Activated CD4-positive, alpha-beta T cell treated with anti-CD3 and anti-CD28 coated beads, Interleukin-2, amount 50 U/mL, for 1 hour (primary cell): ENCODE measurements around the gene THSD4.
"Not testable (repeated sequence)": the region's sequence is repeated elsewhere in the genome, so short reads cannot be mapped to it uniquely, and the experiment has no call there.

Source experiments
- DNase-seq: peaks from one replicate; pipeline ENCODE4 v3.0.0-alpha.2; 2020

THSD4 gene

DNA sequence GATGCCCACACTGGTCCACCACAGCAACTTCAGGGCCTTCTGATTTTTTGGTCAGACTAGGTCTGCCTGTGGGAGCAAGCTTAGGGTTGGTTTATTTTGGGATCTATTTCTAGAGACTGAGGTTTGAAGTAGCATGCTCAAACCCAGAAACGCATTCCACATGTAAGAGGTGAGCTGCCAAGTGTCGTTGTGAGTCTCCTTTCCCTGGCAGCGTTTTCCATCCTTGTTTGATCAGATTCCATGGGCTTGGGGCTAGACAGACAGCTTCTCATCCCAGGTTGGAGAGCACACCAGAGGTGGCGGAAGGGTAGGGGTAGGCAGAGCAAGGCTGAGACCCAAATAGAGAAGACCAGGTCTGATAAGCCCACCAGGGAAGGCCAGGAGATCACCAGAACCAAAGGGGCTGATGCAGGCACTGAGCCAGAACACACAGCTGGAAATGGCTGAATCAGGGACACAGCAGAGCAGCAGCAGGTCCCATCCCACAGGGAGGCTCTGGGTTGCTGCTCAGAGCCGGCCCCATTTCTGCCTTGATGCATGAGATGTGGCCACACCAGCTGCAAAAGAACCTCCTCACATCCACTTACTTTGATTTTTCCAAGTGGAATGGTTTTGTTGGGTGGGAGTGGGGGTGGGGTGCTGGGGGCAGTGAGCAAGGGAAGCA is 186.8 kb downstream of the THSD4 start:
- DNase-seq, result no peak

DNA sequence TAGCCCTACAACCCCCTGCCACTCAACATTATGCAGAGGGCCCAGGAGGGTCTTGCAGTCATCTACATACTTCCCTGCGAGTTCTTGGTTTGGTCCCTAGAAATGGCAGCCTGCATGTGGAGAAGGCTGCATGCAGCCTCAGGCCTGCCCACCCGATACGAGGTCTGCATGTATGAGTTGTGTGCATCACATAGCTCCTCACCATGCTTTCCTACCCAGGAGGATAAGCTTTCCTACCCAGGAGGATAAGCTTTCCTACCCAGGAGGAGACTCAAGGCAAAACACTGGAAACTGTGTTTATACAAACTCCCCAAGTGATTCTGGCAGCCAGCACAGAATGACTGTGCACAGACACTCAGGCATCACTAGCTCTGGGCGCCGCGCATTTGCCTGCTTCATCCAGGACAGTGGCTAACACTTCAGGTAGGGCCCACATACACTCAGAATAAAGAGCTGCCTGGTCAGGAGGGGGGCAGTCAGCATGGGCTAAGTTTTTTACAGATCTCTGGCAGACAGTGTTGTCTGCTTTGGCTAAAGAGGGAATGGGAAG is 187.7 kb downstream of the THSD4 start:
- no peak for DNase-seq

DNA sequence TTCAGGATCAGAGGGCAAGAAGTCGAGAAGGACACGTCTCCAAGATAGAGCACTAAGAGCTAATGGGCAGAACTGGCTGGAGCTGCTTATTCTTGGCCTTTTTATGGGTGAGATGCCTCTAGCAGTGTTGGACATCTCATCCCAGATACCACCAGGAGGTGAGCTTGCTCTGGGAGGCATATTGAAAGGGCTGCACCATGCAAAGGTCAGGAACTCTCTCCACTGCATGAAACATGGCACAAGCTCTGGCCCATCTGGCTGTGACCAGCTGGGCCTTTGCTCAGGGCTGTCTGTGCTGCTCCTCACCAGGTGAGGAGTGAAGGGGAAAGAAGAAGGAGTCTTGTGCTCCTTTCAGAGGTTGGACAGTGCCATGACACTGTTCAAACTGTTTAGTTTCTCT is 188.7 kb downstream of the THSD4 start:
- no peak for DNase-seq

DNA sequence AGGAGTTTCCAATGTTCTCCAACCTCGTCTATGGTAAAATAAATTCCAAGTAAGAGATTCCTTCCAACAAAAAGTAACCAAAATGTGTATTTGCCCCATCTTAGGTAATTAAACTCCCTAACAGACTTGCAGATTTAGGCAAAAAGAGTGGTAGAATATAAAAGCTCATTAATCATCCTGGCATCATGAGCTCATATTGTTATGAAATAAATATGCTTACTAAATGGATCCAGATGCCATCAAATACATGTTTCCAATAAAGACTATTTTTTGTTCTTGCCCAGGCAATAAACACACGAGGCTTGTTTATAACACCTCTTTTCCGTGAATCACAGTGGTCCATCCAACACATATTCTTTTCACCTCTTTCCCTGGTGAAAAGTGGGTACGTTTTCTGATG is 189.4 kb downstream of the THSD4 start:
- no peak for DNase-seq

DNA sequence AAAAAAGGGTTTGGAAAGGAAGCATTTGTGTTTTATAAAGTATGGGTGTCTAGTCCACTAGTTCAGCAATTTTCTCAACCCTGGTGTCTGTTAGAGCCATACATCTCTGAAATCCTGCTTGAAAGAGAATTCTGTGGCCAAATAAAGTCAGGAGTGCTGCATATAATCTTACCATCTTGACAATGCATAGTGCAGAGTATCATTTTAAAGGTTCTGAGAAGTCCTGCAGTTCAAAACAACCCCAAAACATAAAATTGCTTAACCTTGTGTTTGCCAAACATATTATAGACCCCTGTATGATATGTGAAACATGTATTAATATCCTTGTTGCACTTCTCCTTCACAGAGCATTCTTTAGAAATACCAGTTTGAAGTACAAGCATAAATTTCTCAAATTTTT is 191.3 kb downstream of the THSD4 start:
- no peak for DNase-seq

DNA sequence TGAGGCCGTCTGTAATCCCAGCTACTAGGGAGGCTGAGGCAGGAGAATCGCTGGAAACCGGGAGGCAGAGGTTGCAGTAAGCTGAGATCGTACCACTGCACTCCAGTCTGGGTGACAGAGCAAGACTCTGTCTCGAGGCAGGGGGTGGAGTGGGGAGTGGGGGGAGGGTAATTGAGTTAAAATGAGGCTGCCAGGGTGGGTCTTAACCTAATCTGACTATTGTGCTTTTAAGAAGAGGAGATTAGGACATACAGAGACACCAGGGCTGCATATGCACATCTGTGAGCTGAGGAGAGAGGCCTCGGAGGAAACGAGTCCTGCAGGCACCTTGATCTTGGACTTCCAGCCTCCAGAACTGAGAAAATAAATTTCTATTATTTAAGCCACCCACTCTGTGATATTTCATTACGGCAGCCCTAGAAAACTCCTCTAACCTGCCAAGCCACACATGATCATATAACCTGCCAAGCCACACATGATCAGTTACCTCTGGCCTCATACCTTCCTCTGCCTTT is 197.0 kb downstream of the THSD4 start:
- no peak for DNase-seq

DNA sequence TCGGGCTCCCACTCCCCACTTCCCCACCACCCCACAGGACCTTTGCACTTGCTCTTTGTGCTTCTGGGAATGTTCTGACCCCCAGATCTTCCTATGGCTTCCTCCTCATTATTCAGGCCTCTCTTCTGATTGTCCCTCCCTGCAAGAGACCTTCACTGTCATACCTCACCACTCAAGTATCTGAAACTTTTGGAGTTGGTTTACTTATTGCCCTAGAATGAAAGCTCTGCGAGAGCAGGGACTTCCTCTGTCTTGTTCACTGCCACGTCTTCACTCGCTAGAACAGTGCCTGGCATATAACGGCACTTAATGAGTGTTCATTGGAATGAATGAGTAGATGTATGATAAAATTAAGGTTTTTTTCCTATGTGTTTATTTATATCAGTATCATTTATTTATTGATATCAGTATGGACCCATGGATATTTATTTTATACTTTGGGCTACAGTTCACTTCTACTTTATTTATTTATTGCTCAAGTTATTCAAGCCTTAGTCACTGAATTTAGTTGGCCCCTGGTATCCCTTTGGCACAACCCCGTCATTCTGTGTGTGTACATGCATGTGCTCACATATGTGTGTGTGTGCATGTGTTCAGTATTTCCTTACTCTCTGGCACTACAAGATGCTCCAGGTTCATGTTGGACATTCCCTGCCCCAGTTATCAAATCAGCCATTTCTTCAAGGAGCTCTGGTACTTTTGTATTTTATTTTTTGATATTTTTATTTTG is 197.6 kb downstream of the THSD4 start:
- no peak for DNase-seq

DNA sequence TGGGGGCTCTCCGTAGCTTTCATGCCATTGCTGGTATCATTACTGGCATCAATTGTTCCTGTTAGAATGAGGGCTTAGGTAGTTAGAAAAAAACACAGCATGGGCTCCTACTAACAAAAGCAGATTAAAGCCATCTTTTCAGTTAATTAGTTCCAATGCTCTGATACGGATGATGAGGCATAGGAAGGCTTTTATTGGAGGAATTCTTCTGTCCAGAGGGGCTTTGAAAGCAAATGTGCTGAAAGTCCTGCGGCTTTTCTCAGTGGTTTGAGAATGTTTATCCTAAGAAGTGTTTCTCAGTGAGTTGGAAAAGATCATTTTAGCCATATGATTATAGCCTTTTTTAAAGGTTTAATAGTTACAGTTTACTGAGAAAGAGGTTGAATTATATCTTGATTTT is 198.5 kb downstream of the THSD4 start:
- DNase-seq, result no peak

DNA sequence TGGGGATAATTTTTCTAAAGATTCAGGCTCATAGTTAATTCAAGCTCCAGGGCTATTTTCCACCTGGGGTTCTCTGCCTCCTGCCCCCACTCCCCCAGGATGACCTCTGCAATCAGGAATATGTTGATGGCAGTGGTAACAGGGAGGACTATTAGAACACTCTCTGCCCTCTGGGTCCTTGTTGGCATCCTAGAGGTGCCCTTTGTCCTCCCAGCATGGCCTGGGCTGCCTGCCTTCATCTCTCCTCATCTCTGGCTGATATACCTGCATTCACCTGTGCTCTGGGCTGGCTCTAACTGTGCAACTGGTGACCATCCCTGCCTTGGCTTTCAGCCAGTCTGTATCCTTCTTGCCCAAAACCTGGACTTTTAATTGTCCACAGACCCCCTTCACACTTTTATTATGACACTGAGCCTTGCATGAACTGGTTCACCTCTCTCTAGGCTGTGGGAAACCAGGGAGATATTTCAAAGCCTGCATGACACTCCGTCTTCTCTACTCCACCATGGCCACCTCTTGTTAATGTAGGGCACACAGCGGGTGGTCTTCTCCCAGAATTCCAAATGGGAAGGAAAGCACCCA is 199.8 kb downstream of the THSD4 start:
- no peak for DNase-seq

DNA sequence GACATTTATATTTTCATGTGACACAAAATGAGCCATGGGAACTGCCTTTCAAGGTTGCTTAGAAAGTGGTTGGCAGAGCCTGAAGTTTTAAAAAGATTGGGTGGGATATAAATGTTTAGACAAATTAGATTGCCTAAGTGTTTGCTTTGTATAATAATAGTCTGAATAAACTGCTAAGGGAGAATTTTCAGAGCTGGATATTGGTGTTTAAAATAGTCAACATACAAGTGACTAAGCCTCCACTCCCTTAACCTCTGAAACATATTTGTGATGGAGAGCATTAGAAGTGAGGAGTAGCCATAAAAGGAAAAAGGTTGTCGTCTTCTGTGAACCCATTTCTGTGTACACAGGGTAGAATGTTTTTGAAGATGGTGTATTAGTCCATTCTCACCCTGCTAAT is 201.6 kb downstream of the THSD4 start:
- no peak for DNase-seq

DNA sequence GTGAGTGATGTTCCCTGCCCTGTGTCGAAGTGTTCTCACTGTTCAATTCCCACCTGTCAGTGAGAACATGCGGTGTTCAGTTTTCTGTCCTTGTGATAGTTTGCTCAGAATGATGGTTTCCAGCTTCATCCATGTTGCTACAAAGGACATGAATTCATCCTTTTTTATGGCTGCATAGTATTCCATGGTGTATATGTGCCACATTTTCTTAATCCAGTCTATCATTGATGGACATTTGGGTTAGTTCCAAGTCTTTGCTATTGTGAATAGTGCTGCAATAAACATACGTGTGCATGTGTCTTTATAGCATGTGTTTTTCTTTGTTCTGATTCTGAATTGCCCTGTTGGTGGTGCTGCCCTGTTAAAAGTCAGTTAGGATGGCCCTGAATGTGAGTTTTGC is 204.2 kb downstream of the THSD4 start:
- DNase-seq, result not testable (repeated sequence)

DNA sequence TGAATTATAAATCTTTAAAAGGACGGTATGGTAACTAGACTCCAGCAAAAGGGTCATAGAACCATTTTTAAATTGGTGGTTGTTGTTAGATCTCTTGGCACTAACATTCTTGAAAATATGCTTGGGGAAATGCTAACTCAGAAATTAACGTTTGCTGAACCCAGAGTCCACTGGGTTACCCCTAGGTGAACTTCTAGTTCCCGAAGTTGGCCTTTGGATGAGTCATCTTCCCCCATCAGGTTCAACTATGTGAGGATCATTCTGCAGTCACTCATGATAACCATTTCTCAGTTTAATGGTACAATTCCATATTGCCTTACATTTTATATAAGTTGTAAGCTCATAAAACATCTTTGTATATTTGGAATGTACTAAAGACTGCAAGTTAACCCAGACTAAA is 204.7 kb downstream of the THSD4 start:
- no peak for DNase-seq

DNA sequence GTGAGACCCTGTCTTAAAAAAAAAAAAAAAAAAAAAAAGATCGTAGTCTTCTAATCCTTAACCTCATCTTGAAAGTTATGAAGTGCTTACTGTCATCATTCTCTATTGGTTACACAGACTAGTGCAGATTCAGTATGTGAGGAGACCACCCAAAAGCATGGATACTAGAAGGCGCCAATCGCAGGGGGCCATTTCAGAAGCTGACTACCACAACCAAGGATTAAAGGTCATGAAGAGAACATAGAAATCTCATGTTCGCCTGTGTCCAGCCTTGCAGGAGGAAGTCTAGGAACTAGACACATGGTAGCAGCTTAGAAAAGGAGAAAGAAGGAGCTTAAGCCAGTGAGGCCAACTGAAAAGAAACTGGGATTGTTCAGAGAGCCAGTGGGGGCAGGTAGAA is 207.8 kb downstream of the THSD4 start:
- DNase-seq, result no peak

DNA sequence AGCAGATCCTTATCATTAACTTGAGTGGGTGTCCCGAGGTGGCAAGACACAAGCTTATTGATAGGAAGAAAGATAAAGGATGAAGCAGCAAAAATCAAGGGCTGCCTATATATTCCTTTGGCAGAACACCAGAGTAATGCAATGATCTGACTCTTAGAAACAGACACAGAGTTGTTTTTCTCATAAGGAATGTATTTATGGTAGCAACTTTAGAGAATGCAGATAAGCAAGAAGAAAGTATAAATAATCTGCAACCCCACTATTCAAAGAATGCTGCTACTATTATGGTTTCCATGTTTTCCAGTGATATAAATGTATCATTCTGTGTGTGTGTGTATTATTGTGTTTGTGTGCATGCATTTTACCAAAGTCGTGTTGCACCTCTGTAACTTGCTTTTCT is 208.3 kb downstream of the THSD4 start:
- DNase-seq, result no peak

DNA sequence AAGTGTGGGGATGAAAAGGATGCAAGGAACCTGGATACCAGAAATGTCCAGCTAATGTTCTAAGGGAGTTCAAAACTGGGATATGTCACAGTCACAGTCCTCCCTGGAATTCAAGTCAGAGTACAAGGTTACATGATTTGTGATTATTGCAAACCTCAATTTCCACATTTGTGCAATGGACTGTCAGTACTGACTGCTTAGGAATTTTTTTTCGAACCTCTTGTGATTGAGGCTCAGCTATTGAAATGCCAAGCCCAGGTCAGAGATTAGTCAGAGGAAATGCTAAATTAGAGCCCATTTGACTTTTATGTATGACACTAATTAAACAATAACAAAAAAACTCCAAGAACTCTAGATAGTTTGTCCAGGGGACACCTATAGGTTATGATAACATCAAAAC is 210.2 kb downstream of the THSD4 start:
- no peak for DNase-seq

DNA sequence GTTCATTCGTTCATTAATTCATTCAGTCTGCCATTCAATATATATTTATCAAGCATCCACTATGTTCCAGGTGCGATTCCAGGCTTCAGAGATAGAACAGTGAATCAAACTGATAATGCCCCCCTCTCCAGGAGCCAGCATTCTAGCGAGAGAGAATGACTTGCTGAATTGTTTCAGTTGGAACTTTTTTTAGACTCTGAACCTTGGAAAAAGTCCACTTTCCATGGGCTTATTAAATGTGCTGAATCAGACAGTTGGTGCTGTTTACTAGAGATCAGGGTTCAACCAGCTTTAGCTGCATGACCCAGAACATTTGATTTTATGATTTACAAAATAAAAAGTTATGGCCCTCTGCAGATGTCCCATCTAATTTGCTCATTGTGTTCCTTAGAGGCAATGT is 213.2 kb downstream of the THSD4 start:
- DNase-seq, result no peak

DNA sequence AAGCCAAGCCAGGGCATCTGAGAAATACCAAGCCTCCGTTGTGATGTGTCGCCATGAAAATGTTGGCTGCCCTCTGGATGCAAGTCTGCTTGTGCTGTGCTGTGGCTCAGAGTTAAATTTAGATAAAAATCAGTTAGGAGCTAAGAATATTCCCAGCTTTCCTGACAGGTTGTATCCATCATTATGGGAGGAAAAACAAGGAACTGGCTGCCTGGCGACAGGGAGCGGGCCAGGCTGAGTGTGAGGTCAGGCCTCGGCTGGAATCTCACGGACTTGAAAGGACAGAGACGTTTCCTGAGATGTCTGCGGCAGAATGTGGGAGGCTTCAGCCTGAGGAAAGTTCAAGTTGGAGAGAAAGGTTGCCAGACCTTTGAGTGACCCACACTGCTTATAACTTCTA is 213.8 kb downstream of the THSD4 start:
- no peak for DNase-seq

DNA sequence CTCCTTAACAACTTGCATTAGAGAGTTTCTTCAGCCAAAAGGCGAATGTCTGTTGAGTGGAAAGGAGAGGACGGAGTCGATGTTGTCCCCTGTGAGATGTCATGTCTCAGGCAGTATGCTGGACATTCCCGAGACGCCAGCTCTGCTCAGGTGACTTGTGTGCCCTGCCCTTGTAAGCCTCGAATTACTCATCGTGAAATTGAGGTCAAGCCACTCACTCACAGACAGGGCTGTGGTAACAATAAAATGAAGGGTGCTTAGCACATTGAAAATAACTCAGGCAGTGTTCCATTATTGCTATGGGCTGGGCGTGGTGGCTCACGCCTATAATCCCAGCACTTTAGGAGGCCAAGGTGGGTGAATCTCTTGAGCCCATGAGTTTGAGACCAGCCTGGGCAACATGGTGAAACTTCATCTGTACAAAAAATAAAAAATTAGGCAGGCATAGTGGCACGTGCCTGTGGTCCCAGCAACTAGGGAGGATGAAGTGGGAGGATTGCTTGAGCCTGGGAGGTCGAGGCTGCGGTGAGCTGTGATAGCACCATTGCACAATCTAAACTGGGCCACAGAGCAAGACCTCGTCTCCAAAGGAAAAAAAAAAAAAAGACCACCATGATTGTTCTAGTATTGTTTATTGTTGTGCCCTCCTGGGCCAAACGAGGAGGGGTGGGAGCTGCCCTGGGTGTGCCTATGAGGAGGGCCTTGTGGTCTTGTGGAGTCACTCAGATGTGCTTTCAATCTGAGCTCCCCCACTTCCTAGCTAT is 214.4 kb downstream of the THSD4 start:
- DNase-seq, result no peak

DNA sequence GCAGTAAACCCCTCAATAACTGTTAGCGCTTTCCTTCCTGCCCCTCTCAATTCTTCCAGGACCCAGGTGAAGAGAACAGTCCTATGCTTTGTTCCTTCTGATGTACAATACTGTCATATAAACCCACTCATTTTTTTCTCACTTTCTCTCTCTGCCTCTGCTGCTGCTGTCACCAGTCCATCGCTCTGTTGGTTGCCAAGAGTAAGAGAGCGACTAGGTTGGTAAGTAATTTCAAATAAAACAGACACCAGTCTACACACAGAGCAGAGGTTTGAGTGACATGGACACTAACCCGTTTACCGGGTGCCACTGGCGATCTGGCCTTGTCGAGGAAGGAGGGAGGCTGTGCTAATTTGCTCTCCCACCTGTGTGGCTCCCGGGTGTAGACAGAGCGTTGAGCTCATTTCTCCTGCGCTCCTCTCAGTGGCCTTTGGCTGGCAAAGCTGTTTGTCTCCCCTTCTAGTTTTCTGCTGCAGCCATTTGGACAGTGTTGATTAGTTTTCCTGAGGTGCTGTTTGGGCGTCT is 215.4 kb downstream of the THSD4 start:
- DNase-seq, result no peak

DNA sequence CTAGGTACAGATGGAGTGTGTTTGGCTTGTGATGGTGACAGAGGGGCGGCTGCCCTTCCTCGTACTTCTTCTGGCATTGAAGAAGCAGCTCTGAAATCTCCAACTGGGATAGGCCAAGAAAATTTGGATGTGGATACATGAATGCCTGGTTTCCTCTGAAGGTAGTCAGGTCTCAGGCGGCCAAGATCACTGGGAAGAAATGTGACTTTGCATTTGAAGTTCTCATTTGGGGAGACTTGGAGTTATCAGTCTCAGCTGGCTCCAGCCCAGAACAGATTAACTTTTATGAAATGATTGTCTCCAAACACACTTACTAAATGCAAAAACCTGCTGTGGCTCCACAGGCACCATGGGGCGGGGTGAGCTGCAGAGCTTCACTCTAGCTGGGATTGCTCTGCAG is 215.9 kb downstream of the THSD4 start:
- no peak for DNase-seq

DNA sequence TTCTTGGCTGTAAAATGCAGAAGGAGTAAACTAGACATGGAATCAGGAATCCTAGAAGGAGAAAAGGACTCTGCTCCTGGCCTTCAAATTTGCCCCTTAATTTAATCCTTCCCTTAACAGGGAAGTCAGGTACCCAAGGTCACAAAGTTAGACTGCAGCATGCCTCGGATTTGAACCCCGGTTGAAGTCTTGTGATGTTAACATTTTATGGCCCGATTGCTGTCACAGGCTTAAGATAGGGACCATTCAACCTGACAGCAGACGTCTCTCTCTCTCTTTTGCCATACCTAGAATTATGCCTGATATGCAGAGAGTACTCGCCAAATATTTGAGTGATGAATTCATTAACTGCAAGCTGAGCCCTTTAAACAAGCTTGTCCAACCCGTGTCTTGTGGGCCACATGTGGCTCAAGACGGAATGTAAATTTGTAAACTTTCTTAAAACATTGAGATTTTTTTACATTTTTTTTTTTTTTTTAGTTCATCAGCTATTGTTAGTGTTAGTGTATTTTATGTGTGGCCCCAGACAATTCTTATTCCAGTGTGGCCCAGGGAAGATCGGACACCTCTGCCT is 217.2 kb downstream of the THSD4 start:
- DNase-seq, result no peak

DNA sequence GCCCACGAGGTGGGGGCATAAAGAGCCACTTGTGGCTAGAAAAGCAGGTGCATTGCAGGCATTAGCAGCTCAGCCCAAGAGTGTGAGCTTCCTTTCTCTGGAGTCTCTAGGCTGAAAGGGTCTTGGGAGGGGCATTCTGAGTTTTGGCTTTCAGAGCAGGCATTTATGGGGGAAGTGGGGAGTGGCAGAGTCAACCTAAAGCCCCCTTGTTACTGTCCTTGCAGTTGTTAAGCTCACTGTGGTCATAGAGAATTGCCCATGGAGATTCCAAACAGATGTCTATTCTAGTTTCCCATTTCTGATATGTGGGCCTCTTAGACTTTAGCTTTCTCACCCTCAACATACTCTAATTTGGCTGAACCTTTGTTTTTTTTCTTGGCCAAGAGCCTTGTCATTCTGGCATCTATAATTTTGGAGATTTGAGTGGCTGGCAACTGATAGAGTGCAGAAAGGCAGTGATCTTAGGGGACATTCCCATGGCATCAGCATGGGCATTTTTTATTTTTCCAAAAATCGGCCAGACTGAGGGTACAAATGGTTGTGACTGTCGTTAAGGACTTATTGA is 217.9 kb downstream of the THSD4 start:
- DNase-seq, result no peak
